GM18909 (cell line): ENCODE data around the gene OLR1.
A peak's percentile ranks its signal among the peaks of the same experiment; 100 is the strongest.
"Not testable (repeated sequence)": the region's sequence is repeated elsewhere in the genome, so short reads cannot be mapped to it uniquely, and the experiment has no call there.

Experiments
- ATAC-seq: cut with Tn5 transposase; IDR thresholded peaks from one replicate; pipeline ENCODE4 v1.9.1; 2021; ENCODE audit warnings: mild to moderate bottlenecking; ENCODE audit not compliant: unreplicated experiment, poor library complexity

The OLR1 gene

DNA sequence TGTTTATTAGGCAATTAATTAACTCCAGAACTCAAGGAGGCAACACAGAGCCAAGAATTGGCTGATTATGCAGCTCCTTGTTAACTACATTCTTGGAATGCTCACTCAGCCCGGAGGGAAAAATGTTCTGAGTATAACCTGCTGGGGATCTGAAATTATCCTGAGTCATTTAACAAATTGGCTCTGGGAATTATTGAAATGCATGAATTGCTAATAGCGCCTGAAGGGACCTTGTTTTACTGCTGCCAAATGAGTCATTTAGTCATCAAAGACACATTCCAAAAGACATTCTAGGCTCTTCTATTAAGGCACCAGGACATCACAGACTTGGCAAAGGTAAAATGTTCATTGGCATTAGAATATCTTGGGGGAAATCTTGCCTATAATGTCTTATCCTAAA, 19.9 kb upstream of the OLR1 start:
- ATAC-seq = no peak

DNA sequence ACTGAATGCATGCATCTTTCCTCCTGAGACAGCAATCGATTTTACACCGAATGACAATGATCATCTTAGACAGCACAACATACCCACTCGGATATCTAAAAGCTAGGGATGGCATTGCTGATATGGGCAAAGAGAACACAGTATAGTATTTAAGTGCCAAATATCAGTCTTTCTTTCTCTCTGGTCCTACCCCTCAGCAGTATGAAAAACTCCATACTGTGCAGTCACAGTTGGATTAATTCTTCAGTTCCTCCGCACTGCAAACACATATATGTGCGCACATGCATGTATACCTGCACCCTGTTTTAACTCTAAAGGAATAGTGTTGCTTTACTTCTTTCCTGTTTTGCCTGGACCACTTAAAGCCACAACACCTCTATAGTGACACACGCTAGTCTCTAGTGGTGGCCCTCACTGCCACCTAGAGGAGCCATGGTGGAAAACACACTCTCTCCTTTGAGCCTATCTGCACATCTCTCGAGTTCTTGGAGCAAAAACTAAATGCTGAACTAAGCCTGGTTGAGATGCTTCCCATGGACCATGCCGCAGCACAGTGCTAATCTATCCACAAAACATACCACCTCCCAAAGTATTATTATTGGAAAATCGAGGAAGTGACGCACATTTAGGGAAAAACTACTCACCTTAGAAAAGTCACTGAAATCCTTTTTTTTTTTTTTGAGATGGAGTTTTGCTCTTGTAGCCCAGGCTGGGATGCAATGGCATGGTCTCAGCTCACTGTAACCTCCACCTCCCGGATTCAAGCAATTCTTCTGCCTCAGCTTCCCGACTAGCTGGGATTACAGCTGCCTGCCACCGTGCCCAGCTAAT, 18.8 kb upstream of the OLR1 start:
- ATAC-seq = peak; percentile 90

DNA sequence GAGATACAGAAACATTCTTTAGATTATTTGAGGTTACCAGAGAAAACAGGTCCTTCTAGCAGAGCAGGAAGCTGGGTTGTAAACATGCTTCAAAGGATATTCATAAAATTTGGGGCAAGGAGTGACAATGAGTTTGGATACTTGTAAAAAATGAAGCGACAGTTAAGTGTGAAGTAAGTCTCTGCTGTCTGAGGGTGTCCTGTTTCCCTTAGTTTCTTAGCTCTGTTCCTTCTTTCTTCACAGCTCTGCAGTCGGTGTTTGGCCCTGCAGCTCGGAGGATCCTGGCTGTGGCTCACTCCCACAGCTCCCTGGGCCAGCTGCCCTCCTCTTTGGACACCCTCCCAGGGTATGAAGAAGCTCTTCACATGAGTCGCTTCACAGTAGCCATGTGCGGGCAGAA, 17.7 kb upstream of the OLR1 start:
- no peak for ATAC-seq

DNA sequence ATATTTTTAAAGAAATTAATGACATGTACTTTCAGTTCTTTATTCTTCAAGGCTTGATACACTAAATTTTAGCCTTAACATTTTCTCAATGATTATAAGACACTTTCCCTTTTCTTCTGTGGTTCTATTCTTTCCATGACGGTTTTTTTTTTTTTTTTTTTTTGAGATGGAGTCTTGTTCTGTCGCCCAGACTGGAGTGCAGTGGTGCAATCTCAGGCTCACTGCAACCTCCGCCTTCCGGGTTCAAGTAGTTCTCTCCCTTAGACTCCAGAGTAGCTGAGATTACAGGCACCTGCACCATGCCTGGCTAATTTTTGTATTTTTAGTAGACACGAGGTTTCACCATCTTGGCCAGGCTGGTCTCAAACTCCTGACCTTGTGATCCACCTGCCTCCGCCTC, 15.0 kb upstream of the OLR1 start:
- ATAC-seq = not testable (repeated sequence)

DNA sequence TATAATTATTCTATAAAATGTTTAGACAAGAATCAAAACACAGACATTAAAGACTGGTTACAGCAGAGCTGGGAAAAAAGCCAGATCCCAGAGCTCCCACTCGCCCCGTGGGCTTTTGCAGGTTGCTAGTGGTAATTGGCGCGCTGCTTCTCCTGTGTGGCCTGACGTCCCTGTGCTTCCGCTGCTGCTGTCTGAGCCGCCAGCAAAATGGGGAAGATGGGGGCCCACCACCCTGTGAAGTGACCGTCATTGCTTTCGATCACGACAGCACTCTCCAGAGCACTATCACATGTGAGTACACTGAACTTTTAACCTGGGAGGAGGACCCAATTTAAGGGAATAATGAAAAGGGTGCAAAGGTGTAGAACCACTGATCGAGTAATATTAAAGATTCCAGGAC, 14.4 kb upstream of the OLR1 start:
- ATAC-seq = no peak

DNA sequence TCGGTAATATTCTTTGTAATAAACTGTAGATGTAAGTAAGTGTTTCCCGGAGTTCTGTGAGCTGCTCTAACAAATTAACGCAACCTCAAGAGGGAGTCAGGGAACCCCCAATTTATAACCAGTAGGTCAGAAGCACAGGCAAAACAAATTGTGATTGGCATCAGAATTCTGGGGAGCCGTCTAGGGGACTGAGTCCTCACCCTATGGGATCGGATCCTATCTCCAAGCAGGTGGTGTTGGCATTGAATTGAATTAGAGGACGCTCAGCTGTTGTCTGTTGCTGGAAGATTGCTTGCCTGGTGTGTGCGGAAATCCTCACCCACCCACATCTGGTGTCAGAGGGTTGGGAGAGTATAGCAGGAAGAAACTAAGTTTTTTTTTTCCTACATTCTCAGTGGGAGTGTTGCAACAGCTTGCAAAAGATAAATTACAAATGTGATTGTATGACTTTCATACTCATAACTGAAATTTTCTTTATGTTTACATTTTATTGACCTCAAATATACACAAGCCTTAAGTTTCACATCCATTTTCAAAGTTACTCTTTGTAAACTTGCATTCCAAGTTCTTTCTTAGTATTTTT, 12.4 kb upstream of the OLR1 start:
- ATAC-seq = no peak

DNA sequence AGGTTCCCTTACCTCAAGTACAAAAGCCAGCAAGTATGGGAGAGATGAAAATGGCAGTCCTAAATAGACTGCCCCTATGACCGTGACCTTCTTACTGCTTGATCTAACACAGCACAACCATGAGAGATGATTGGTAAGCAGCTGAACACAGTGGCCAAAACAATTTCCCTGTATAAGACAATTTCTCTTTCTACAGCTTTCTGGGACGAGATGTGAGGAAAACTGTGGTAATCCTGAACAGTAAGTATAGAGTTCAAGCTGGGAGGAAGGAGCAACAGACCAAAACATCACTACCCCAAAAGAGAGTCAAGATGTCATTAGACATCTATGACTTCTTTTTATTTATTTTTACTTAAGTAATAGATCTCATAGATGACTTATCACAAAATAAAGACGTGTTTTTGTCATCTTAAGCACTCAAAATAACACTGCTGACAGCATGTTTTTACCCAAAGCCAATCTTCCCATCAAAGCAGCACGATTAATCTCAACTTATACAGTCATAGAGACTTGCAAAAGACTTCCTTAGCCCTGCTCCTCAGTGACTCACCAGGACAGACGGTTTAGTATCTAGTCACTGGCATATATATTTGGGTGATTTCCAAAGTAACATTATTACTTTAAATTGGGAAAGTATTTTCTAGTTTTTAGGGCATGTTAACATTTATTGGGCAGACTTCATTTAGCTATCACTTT, 10.6 kb upstream of the OLR1 start:
- no peak for ATAC-seq

DNA sequence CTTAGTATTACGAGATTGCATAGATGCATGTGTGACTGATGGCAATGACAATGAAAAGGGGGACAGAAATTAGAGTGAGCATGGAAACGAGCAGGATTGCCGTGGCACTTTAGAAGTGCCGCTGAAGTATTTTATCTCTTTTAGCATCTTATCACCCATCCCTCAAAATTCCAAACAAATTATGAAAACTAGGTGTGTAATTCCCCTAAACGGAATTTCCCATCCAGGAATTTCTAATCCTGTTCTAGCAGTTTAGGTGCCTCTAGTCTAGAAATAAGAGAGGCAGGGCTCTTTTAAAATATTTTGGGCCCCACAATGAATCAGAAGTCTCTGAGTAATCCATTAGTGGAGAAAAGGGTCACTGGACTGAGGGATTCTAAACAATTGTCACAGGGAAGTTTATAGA, 7.8 kb upstream of the OLR1 start:
- no peak for ATAC-seq

DNA sequence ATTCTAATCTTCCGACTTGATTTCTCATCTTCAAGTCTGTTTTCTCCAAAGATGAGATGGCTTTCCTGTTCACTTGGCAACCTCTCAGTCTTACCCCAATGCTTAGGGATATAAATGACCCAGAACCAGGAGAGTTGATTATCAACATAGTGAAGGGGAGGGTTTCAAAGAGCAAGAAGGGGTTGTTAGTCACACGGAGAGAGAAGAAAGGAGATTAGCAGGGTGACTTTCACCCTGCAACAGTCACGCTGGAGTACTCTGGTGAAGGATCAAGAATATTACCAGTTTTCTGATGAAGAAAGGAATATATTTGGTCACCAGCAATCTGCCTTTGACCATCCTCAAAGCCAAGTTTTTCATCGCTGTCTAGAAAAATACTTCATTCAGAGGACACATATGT, 6.9 kb upstream of the OLR1 start, which contains the start of gene TMEM52B:
TMEM52B (plus strand) TSS at position 212 of the 400 bp plus-strand sequence. CDS start 543 bp downstream, outside the sequence.
- no peak for ATAC-seq

DNA sequence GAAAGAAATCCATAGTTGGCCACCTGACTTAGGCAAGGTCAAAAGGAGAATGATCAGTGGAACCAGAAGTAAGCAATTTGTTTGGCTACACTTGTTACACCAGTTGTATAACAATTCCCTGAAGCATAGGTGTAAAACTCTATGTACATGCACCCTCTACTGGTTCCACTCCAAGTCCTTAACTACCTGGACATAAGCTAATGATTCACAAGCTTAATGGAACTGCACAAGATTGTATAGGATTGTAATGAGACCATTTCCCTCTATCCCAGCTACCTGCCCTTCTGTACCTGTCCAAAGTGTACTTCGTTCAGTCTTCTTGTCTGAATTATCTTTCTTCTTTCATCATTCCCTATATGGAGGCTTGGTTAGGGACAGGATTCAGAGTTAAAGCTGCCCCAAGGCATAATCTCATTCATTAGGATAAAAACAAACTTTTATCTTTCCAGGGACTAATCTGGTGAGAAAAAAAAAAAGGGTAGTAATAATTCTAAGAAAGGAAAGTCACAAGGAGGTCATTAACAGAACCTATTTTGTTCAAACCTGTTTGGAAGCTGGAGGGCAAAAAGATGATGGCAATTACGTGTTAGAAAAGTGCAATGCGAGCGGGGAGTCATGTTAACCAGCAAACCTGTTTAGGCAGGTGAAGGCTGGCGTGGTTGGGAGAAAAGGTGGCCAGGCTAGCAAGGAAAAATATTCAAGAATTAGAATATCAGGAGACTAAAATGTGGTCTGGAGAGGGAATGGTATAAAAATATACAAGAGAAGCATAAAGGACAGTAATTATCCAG, 4.1 kb upstream of the OLR1 start:
- no peak for ATAC-seq

DNA sequence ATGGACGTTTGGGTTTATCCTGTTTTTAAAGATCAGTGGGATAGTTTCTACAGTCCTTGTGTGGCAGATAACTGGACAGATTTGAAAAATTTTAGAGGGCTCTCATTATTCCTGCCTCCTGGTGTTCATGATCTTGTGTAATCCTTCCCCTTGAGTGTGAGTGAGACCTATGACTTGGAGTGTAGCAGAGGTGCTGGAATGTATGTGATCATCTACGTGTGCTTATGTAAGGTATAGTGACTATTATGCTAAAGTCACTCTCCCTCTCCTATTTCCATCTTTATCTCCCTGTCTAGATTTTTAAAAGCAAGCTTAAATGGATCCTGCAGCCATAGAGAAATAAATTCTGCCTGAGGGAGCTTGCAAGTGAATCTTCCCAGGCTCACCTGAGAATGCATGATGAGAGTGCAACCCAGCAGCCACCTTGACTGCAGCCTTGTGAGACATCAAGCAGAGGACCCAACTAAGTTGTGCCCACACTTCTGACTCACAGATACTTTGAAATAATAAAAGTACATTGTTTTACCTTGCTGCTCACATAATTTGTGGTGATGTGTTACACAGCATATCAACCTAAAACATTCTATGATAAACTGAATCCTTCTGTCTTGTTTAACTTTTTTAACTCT, 3.2 kb upstream of the OLR1 start:
- no peak for ATAC-seq

DNA sequence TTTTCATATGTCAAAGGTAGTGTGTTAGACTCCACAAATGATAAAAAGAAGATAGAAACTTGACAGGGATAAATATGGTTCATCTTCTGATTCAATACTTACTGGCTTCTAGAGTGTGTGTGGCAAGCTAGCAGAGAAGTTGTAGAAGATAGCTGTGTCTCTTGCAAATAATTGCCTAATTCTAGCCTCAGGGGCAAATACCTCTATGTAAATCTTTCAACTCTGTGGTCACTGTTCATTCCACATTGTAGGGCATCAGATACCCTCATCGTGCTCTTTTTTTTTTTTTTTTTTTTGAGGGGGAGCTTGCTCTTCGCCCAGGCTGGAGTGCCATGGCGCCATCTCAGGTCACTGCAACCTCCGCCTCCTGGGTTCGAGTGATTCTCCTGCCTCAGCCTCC, 1.7 kb downstream of the OLR1 start:
- no peak for ATAC-seq

DNA sequence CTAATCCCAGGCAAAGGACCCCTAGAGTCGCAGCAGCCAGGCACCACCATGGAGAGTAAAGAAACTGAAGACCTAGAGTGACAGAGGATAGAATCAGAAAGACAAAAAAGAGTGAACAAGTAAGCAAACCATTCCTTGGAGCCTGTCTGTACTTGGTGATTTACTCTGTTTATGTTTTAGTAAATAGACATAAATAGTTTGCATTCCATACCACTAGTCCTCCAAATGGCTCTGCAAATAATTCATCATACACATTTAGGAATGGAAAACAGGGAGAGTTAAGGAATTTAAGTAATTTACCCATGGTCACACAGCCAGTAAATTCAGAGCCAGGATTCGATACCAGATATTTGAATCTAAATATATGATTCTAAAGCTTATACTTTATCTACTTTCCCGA, 2.8 kb downstream of the OLR1 start:
- ATAC-seq = no peak

DNA sequence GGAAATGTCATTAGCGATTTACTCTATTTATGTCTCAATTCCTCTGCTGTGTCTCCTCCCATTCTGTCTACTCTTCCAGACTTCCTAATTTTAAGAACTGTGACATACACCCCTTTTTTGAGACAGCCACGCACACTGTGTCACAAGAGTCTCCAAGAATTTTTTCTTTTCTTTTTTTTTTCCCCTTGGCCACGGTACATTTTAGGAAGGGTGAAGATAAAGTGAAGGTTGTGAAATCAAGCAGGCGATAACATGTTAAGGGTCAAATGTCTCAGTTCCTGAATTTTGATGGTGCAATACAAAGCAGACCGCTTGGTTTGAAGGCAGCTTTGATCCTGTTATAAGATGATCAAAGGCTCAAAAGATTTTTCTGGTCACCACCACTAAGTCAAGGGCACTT, 4.3 kb downstream of the OLR1 start:
- no peak for ATAC-seq

DNA sequence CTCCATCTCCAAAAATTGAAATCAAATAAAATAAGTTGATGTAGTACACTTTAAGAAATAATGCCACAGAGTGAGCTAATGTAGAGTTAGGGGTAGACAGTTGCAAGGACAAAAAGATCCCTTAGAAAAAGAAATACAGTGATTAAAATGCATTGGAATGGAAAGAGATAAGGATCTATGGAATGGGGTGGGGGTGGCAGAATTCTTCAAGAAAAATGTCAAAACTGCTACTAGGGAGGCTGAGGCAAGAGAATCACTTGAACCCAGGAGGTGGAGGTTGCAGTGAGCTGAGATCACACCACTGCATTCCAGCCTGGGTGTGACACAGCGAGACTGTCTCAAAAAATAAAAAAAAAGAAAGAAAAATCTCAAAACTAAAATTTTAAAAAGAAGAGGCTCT, 6.5 kb downstream of the OLR1 start:
- ATAC-seq = no peak

DNA sequence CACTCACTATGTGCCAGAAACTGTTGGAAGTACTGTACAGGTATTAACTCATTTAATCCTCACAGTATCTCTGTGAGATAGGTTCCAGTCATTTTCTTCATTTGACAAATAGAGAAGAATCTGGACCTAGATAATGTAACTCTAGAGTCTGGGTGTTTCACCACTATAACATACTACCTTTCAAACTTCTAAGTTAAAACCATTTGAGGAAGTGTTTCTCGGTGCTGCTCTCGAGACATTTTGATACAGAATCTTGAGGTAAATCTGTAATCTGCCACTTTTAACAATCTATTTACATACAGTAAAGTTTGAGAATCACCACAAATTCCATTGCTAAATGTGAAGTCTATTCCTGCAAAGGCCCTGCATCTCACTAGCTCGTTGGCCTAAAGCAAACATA, 8.8 kb downstream of the OLR1 start:
- ATAC-seq = no peak

DNA sequence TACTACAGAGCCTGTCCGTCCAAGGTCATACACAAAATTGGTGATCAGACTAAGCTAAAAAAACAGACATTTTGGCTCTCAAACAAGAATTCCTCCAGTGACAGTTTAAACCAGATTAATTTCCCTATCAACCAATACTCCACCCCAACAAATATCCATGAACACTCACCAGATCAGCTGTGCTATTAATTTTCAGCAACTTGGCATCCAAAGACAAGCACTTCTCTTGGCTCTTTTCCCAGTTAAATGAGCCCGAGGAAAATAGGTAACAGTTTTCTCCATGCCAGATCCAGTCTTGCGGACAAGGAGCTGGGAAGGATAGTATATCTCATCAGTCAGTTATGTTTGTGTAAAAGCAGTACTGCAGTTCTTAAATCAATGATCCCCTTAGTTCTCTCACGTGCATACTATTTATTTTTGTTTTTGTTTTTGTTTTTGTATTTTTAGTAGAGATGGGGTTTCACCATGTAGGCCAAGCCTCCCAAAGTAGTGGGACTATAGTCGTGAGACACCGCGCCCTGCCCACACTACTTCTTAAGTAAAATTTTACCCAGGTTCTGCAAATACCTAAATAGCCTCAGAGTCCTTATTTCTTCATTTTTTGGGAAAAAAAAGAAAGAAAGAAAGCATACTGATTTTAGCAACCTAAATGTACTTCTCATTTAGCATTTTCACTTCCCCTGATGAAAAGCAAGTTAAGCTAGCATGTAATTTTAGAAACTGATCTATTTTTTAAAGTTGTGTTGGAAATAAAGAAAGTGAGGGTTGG, 11.1 kb downstream of the OLR1 start:
- no peak for ATAC-seq

DNA sequence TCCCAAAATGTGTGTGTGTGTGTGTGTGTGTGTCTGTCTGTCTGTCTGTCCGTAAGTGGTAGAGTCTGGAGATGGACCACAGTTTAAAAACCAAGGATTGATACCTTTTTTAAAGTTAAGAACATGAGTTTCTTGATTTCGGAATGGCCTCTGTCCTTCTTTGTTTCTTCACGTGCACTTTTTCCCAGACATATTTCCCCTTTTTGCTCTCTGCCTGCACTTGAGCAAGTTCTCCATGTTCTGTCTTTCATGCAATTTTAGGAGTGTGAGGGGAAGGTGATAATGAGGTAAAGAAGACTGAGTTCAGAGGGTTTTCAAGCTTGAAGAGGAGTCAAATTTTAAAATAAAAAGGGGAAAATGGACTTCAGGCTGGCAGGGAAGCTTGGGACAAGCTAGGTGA, 12.7 kb downstream of the OLR1 start:
- no peak for ATAC-seq

DNA sequence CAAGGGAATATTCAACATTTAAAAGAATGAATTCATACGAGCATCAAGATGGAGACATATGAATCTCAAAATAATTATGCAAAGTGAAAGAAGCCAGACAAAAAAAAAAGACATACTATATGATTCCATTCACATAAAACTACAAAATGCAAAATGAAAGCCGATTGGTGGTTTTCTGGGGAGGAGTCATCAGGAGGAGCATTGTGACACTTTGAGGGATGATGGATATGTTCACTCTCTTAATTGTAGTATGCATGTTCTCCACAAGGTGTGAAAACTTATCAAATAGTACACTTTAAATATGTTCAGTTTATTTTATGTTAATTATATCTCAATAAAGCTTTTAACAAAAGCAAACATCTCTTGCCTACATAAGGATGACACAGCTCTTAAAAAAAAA, 13.5 kb downstream of the OLR1 start:
- ATAC-seq = no peak

DNA sequence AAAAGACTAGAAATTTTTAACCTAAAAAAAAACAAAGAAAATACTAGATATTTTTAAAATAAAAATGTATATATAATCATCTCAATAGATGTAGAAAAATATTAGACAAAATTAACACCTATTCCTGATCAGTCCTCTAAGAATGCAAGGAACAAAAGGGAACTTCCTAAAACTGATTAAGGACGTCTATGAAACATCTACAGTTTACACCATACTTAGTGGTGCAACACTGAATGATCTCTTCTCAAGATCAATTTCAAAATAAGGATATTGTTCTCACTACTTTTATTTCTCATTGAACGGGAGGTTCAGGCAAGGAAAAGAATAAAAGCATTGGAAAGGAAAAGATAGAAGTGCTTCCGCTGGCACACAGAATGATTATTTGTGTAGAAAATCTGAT, 16.0 kb downstream of the OLR1 start:
- ATAC-seq = no peak
